ENCODE measurements around the gene TMEM243.
"Not testable (repeated sequence)": the region's sequence is repeated elsewhere in the genome, so short reads cannot be mapped to it uniquely, and the experiment has no call there.

Gene TMEM243

DNA sequence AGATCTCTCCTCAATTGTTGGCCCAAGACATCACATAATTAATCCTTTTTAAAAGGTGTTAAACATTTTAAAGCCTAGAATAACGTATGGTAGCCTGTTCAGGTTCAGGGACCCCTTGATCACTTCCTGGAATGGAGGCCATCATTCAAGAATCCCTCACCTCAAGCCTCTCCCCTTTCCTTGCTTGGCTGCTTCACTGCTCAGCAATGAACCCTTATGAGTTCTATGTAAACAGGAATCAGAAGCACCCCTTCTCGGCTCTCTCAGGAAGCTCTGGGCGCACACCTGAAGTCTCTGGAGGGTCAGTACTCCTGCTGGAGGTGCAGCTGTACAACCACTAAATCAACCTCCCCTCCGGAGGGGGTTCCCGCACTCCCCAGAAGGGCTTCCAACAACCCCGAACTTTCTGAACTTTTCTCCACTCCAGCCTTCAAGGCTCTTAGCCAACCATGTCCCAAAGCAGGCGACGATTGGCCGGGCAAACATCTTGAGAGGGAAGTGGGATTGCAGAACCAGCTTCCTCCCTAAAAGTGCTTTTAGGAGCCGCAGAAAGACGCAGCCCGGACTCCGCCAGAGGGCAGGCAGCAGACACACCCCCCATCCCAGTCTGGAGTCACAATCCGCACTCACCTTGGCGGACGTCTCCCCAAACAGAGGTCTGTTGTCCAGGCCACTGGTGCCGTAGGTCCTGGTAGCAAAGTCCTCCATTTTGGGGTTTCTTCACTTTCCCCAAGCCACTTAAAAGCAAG lies 562 bp downstream of the TMEM243 start:
- Mint-ChIP-seq H3K9me3 (no peaks in the 10 kb centered on the region), H3K4me3 (peak overlapping the region; percentile 93), H3K27me3 (peaks cover 6% of the 10 kb centered on the region), H3K27ac (peak overlapping the region; percentile 96), H3K36me3 (ENCODE audit: low read depth) (peaks cover 32% of the 10 kb centered on the region), H3K4me1 (peaks cover 49% of the 10 kb centered on the region)
- DNase-seq (peak; percentile 34), ATAC-seq (no peak)

DNA sequence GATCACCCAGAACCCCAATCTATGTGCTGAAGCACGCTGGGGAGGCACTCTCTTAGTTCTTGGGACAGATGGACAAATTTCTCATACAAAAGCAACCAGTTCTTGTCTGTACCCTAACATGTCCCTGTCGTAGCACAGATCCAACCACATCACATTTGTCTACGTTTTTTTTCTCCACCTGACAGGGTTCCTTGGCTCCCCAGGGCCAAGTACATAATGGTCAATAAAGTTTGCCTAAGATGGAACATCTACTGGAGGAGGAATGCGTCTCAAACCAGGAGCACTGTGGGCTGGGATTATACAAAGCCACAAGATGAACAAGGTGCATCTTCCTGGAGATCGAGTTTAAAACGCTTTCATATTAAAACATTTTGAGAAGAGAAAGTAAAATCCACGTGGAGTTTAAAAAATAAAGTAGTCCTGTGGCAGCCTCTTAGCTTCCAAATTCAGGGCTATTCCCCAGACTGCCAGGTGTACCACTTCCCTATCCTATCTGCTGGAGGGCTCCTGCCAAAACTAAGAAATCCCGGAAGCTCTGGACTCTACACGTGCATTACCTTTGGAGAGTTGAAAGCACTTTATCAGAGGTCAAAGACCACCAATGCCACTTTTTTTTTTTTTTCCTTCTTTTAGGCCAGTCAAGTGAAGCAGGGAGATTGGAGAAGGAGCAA lies 1.4 kb downstream of the TMEM243 start:
- Mint-ChIP-seq H3K4me3 (peak overlapping the region; percentile 93), H3K27me3 (peaks cover 6% of the 10 kb centered on the region), H3K36me3 (ENCODE audit: low read depth) (peaks cover 37% of the 10 kb centered on the region), H3K27ac (peak overlapping the region; percentile 96), H3K4me1 (peaks cover 57% of the 10 kb centered on the region), H3K9me3 (no peaks in the 10 kb centered on the region)
- DNase-seq (no peak), ATAC-seq (no peak)

DNA sequence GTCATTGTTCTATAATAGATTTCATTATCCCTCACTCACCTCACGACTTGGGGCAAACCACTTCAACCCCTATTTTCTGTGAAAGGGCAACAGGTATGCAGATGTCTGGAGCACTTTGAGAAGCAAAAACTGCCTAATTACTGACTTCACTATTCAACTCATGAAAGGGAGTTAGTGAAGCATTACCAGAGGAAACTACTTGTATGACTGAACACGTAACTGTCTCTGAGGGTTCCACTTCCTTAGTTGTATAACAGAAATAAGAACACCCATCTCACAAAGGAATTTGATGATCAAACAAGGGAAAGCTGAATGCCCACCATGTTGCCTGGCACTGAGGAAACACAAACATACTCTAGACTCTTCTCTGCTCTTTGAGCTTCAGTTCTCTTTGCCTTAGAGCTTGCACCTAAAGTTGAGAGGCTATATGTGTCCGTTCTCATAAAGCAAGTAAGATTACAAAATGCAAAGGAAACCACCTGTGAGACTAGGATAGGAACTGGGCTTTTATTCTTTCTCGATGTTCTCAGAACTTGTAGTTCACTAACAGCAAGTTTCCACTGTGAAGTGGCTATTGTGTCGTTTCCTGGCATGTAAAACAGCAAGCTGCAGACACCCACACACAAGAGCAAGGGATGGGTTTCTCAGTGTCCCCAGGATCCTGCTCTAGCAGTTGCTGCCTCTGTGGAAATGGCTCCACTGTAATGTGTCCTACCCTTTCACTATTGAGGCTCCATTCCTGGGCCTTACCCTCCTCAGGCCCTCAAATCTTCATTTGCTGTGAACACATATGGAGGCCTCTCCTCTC lies 2.6 kb downstream of the TMEM243 start:
- DNase-seq (peak; percentile 44), ATAC-seq (peak; percentile 64)
- H3K36me3 Mint-ChIP-seq (ENCODE audit: low read depth) = peaks cover 45% of the 10 kb centered on the region
- H3K27me3 Mint-ChIP-seq = peaks cover 6% of the 10 kb centered on the region
- H3K4me3 Mint-ChIP-seq = peak overlapping the region; percentile 93
- H3K9me3 Mint-ChIP-seq = no peaks in the 10 kb centered on the region
- H3K27ac Mint-ChIP-seq = peak overlapping the region; percentile 96
- peaks cover 70% of the 10 kb centered on the region for H3K4me1 Mint-ChIP-seq

DNA sequence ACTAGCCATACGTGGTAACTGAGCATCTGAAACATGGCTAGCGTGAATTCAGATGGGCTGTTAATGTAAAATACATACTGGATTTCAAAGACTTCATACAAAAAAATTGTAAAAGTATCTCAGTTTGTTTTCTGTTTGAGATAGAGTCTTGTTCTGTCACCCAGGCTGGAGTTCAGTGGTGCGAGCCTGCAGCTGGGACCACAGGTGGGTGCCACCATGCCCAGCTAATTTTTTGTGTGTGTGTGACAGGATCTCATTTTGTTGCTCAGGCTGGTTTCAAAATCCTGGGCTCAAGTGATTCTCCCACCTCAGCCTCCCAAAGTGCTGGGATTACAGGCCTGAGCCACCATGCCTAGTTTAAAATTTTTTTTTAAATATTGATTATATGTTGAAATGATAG lies 4.5 kb downstream of the TMEM243 start:
- DNase-seq = no peak
- Mint-ChIP-seq H3K27me3 (no peaks in the 10 kb centered on the region), H3K4me3 (peak overlapping the region; percentile 55), H3K27ac (peak overlapping the region; percentile 74), H3K4me1 (peaks cover 81% of the 10 kb centered on the region), H3K9me3 (no peaks in the 10 kb centered on the region), H3K36me3 (ENCODE audit: low read depth) (peaks cover 51% of the 10 kb centered on the region)
- no peak for ATAC-seq

GRCh38 chr7:87213811-87214210 lies 5.7 kb downstream of the TMEM243 start:
- DNase-seq (no peak), ATAC-seq (no peak)
- H3K27ac Mint-ChIP-seq = peak overlapping the region; percentile 74
- H3K4me1 Mint-ChIP-seq = peaks cover 92% of the 10 kb centered on the region
- peaks cover 60% of the 10 kb centered on the region for H3K36me3 Mint-ChIP-seq (ENCODE audit: low read depth)
- peaks cover 5% of the 10 kb centered on the region for H3K9me3 Mint-ChIP-seq
- H3K27me3 Mint-ChIP-seq = no peaks in the 10 kb centered on the region
- peak overlapping the region; percentile 55 for H3K4me3 Mint-ChIP-seq

DNA sequence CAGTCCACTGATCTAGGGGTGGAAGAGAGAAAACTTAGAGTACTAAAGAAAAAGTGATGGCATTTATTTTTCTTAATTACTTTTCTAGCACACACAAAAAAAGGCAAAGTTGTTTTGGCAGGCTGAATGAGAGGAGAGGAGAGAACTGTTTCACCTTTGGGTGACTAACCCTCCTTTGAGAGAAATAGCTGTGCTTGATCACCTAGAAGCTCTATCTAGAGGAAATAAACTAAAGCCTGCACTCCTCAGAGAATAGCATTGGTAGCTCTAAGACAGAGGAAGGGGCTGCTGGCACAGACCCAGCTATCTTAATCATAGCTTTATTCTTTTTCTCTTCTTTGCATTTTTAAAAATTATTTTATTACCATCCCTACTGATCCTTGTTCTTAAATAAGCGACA lies 6.3 kb downstream of the TMEM243 start:
- DNase-seq (no peak), ATAC-seq (no peak)
- no peaks in the 10 kb centered on the region for H3K27me3 Mint-ChIP-seq
- peaks cover 96% of the 10 kb centered on the region for H3K4me1 Mint-ChIP-seq
- H3K27ac Mint-ChIP-seq = peak overlapping the region; percentile 74
- H3K9me3 Mint-ChIP-seq = peaks cover 5% of the 10 kb centered on the region
- H3K4me3 Mint-ChIP-seq = peak overlapping the region; percentile 55
- peaks cover 59% of the 10 kb centered on the region for H3K36me3 Mint-ChIP-seq (ENCODE audit: low read depth)

DNA sequence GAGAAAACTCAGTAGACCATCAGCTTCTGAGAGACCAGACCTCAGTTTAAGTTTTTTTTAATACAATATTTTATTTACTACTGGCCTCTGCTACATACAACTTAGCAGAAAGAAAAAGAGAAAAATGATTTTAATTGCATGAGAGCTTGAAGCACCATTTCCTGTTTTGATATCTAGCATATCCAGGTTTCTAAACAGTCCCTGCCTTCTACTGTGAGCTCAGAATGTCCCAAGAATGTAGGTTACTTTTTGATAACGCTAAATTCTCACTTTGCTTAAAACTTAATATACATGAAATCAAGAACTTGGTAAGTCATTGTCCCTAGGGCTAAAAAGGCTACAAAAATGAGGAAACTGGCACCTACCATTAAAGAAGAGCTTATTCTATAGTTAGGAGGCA lies 7.0 kb downstream of the TMEM243 start:
- peak overlapping the region; percentile 74 for H3K27ac Mint-ChIP-seq
- no peak for ATAC-seq
- no peaks in the 10 kb centered on the region for H3K27me3 Mint-ChIP-seq
- DNase-seq = no peak
- peaks cover 97% of the 10 kb centered on the region for H3K4me1 Mint-ChIP-seq
- H3K9me3 Mint-ChIP-seq = peaks cover 12% of the 10 kb centered on the region
- peak overlapping the region; percentile 55 for H3K4me3 Mint-ChIP-seq
- peaks cover 60% of the 10 kb centered on the region for H3K36me3 Mint-ChIP-seq (ENCODE audit: low read depth)

- no peak for ATAC-seq
- H3K9me3 Mint-ChIP-seq = peaks cover 21% of the 10 kb centered on the region
- H3K27me3 Mint-ChIP-seq = no peaks in the 10 kb centered on the region
- H3K4me3 Mint-ChIP-seq = no peak overlapping the region
- H3K4me1 Mint-ChIP-seq = peaks cover 86% of the 10 kb centered on the region
- peak overlapping the region; percentile 71 for H3K27ac Mint-ChIP-seq
- DNase-seq = no peak
- H3K36me3 Mint-ChIP-seq (ENCODE audit: low read depth) = peaks cover 70% of the 10 kb centered on the region
These were observed 9.0 kb downstream of the TMEM243 start for GRCh38 chr7:87210506-87210905.

GRCh38 chr7:87209295-87209924 lies 10.1 kb downstream of the TMEM243 start:
- Mint-ChIP-seq H3K27ac (peak overlapping the region; percentile 82), H3K9me3 (peaks cover 30% of the 10 kb centered on the region), H3K4me1 (peaks cover 79% of the 10 kb centered on the region), H3K27me3 (no peaks in the 10 kb centered on the region), H3K4me3 (no peak overlapping the region), H3K36me3 (ENCODE audit: low read depth) (peaks cover 73% of the 10 kb centered on the region)
- ATAC-seq (no peak), DNase-seq (no peak)

- ATAC-seq (no peak), DNase-seq (no peak)
- Mint-ChIP-seq H3K27ac (no peak overlapping the region), H3K36me3 (ENCODE audit: low read depth) (peaks cover 84% of the 10 kb centered on the region), H3K9me3 (peaks cover 48% of the 10 kb centered on the region), H3K4me1 (peaks cover 75% of the 10 kb centered on the region), H3K27me3 (no peaks in the 10 kb centered on the region), H3K4me3 (no peak overlapping the region)
These were observed 13.2 kb downstream of the TMEM243 start for GRCh38 chr7:87206361-87206760.

DNA sequence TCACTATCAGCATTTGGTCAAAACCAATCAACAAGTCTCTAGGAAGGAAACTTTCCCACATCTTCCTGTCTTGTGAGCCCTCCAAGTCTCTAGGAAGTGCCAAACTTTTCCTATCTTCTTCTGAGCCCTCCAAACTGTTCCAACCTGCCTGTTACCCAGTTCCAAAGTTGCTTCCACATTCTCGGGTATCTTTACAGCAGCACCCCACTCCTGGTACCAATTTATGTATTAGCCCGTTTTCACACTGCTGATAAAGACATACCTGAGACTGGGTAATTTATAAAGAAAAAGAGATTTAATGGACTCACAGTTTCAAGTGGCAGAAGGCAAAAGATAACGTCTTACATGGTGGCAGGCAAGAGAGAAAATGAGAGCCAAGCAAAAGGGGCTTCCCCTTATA lies 13.8 kb downstream of the TMEM243 start:
- H3K4me3 Mint-ChIP-seq, H3K27me3 Mint-ChIP-seq, DNase-seq, ATAC-seq, H3K27ac Mint-ChIP-seq: not testable (repeated sequence)
- Mint-ChIP-seq H3K36me3 (ENCODE audit: low read depth) (peaks cover 90% of the 10 kb centered on the region), H3K9me3 (peaks cover 48% of the 10 kb centered on the region), H3K4me1 (peaks cover 74% of the 10 kb centered on the region)

- Mint-ChIP-seq H3K4me1 (peaks cover 74% of the 10 kb centered on the region), H3K27ac (no peak overlapping the region), H3K27me3 (no peaks in the 10 kb centered on the region)
These were observed 14.6 kb downstream of the TMEM243 start for GRCh38 chr7:87204933-87205332.

DNA sequence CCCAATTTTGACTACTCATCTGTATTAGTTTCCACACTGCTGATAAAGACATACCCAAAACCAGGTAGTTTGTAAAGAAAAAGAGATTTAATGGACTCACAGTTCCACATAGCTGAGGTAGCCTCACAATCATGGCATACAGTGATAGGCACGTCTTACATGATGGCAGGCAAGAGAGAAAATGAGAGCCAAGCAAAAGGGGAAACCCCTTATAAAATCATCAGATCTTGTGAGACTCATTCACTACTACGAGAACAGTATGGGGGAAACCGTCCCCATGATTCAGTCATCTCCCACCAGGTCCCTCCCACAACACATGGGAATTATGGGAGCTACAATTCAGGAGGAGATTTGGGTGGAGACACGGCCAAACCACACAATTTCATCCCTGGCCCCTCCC lies 15.6 kb downstream of the TMEM243 start:
- H3K9me3 Mint-ChIP-seq = peaks cover 43% of the 10 kb centered on the region
- not testable (repeated sequence) for DNase-seq, H3K4me3 Mint-ChIP-seq, H3K27me3 Mint-ChIP-seq, ATAC-seq
- H3K36me3 Mint-ChIP-seq (ENCODE audit: low read depth) = peaks cover 95% of the 10 kb centered on the region
- H3K27ac Mint-ChIP-seq = peak overlapping the region; percentile 71
- peaks cover 76% of the 10 kb centered on the region for H3K4me1 Mint-ChIP-seq

More at GRCh38 chr7:87204933-87205332, 14.6 kb downstream of the TMEM243 start:
- Mint-ChIP-seq H3K36me3 (ENCODE audit: low read depth) (peaks cover 93% of the 10 kb centered on the region), H3K4me3 (no peak overlapping the region), H3K9me3 (peaks cover 48% of the 10 kb centered on the region)
- ATAC-seq (no peak), DNase-seq (no peak)

- Mint-ChIP-seq H3K27me3 (no peaks in the 10 kb centered on the region), H3K9me3 (peaks cover 38% of the 10 kb centered on the region), H3K4me3 (no peak overlapping the region), H3K36me3 (ENCODE audit: low read depth) (peaks cover 96% of the 10 kb centered on the region), H3K27ac (peak overlapping the region; percentile 47), H3K4me1 (peaks cover 69% of the 10 kb centered on the region)
- ATAC-seq (no peak), DNase-seq (no peak)
These were observed 16.8 kb downstream of the TMEM243 start for GRCh38 chr7:87202705-87203104.
